Measurements from ENCODE around the gene NR1H4. TPM values are rescaled to one million over a fixed set of nuclear protein-coding genes. Genes with fewer than 3 reads are reported as not detected.

NR1H4 gene
- polyA plus RNA-seq, 12 donors, result 0.09 to 6.7 (median 0.19) TPM; not detected in 6

Other genes starting within 250 kb of the NR1H4 start
- gene DEPDC4, start 206.8 kb upstream of the NR1H4 start, polyA plus RNA-seq (ENCODE audit: insufficient read length in 12 of 12), result 1 to 10 TPM in 9 of 12 donors, under 1 TPM in 1, not detected in 2; 0.82 to 2.9 (median 1.7) TPM
- 10 to 100 TPM in 11 of 12 donors, not detected in 1; 27.4 to 48.1 (median 34.1) TPM for gene SCYL2, start 206.7 kb upstream of the NR1H4 start, polyA plus RNA-seq (ENCODE audit: insufficient read length in 12 of 12)
- gene SLC17A8, start 116.8 kb upstream of the NR1H4 start, polyA plus RNA-seq (ENCODE audit: insufficient read length in 12 of 12), result 1 to 10 TPM in 2 of 12 donors, under 1 TPM in 8, not detected in 2; 0.09 to 2.0 (median 0.30) TPM
- gene GAS2L3, start 99.8 kb downstream of the NR1H4 start, polyA plus RNA-seq (ENCODE audit: insufficient read length in 12 of 12), result 10 to 100 TPM in 11 of 12 donors, not detected in 1; 11.9 to 31.0 (median 23.1) TPM

Measured in muscle of arm (tissue), 12 donors.